Measurements from ENCODE around the gene CCDC73.
A peak's percentile ranks its signal among the peaks of the same experiment; 100 is the strongest.

DNA sequence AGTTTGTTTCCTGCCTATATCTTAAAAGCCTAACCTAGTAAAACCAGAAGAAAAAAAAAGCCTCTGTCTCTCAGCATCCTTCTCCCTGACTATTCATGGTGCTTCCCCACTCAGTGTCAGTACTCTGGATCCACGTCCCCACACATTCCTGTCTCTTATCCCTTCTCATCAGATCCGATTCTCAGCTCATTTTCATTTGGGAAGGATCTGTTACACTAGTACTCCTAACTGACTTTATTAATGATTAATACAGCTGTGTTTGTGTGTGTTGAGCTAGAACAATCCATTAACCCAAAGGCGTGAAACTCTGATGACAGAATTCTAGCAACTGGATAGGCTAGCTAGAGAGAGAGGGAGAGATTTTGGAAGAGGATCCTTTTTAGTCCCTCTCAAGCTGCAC is 36.8 kb upstream of the CCDC73 start:
- TF ChIP-seq, protein P1, sequence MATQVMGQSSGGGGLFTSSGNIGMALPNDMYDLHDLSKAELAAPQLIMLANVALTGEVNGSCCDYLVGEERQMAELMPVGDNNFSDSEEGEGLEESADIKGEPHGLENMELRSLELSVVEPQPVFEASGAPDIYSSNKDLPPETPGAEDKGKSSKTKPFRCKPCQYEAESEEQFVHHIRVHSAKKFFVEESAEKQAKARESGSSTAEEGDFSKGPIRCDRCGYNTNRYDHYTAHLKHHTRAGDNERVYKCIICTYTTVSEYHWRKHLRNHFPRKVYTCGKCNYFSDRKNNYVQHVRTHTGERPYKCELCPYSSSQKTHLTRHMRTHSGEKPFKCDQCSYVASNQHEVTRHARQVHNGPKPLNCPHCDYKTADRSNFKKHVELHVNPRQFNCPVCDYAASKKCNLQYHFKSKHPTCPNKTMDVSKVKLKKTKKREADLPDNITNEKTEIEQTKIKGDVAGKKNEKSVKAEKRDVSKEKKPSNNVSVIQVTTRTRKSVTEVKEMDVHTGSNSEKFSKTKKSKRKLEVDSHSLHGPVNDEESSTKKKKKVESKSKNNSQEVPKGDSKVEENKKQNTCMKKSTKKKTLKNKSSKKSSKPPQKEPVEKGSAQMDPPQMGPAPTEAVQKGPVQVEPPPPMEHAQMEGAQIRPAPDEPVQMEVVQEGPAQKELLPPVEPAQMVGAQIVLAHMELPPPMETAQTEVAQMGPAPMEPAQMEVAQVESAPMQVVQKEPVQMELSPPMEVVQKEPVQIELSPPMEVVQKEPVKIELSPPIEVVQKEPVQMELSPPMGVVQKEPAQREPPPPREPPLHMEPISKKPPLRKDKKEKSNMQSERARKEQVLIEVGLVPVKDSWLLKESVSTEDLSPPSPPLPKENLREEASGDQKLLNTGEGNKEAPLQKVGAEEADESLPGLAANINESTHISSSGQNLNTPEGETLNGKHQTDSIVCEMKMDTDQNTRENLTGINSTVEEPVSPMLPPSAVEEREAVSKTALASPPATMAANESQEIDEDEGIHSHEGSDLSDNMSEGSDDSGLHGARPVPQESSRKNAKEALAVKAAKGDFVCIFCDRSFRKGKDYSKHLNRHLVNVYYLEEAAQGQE (IDR thresholded peaks at IDR 0.05), result no peak
- TF ChIP-seq, protein P2, sequence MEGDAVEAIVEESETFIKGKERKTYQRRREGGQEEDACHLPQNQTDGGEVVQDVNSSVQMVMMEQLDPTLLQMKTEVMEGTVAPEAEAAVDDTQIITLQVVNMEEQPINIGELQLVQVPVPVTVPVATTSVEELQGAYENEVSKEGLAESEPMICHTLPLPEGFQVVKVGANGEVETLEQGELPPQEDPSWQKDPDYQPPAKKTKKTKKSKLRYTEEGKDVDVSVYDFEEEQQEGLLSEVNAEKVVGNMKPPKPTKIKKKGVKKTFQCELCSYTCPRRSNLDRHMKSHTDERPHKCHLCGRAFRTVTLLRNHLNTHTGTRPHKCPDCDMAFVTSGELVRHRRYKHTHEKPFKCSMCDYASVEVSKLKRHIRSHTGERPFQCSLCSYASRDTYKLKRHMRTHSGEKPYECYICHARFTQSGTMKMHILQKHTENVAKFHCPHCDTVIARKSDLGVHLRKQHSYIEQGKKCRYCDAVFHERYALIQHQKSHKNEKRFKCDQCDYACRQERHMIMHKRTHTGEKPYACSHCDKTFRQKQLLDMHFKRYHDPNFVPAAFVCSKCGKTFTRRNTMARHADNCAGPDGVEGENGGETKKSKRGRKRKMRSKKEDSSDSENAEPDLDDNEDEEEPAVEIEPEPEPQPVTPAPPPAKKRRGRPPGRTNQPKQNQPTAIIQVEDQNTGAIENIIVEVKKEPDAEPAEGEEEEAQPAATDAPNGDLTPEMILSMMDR (IDR thresholded peaks at IDR 0.05; ENCODE audit: low read depth, low read length, missing input control), result no peak
- TF ChIP-seq, protein P3, sequence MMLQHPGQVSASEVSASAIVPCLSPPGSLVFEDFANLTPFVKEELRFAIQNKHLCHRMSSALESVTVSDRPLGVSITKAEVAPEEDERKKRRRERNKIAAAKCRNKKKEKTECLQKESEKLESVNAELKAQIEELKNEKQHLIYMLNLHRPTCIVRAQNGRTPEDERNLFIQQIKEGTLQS (IDR thresholded peaks at IDR 0.05), result no peak
- TF ChIP-seq JUND (IDR thresholded peaks at IDR 0.05) (no peak), TAF1 (conservative IDR thresholded peaks at IDR 0.05) (peak; percentile 18), RXRA (IDR thresholded peaks at IDR 0.05) (no peak), GABPA (IDR thresholded peaks at IDR 0.05 in 1 of 2, conservative IDR thresholded peaks at IDR 0.05 in 1 of 2) (no peak), RAD21 (IDR thresholded peaks at IDR 0.05) (no peak), EGR1 (IDR thresholded peaks at IDR 0.05; ENCODE audit: low read depth in 2 of 2) (no peak), NR2F2 (IDR thresholded peaks at IDR 0.05) (no peak)
- TF ChIP-seq, protein P4, sequence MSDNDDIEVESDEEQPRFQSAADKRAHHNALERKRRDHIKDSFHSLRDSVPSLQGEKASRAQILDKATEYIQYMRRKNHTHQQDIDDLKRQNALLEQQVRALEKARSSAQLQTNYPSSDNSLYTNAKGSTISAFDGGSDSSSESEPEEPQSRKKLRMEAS (IDR thresholded peaks at IDR 0.05), result no peak
- TF ChIP-seq, protein P5, sequence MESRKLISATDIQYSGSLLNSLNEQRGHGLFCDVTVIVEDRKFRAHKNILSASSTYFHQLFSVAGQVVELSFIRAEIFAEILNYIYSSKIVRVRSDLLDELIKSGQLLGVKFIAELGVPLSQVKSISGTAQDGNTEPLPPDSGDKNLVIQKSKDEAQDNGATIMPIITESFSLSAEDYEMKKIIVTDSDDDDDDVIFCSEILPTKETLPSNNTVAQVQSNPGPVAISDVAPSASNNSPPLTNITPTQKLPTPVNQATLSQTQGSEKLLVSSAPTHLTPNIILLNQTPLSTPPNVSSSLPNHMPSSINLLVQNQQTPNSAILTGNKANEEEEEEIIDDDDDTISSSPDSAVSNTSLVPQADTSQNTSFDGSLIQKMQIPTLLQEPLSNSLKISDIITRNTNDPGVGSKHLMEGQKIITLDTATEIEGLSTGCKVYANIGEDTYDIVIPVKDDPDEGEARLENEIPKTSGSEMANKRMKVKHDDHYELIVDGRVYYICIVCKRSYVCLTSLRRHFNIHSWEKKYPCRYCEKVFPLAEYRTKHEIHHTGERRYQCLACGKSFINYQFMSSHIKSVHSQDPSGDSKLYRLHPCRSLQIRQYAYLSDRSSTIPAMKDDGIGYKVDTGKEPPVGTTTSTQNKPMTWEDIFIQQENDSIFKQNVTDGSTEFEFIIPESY (IDR thresholded peaks at IDR 0.05), result no peak
